GM19324 (cell line): ENCODE measurements around the gene SF3B3.
A peak's percentile ranks its signal among the peaks of the same experiment; 100 is the strongest.

Experiments used
- ATAC-seq: cut with Tn5 transposase; IDR thresholded peaks from one replicate; pipeline ENCODE4 v1.9.1; 2021; ENCODE audit warnings: mild to moderate bottlenecking, moderate library complexity; ENCODE audit not compliant: unreplicated experiment, low FRiP score

Gene SF3B3

DNA sequence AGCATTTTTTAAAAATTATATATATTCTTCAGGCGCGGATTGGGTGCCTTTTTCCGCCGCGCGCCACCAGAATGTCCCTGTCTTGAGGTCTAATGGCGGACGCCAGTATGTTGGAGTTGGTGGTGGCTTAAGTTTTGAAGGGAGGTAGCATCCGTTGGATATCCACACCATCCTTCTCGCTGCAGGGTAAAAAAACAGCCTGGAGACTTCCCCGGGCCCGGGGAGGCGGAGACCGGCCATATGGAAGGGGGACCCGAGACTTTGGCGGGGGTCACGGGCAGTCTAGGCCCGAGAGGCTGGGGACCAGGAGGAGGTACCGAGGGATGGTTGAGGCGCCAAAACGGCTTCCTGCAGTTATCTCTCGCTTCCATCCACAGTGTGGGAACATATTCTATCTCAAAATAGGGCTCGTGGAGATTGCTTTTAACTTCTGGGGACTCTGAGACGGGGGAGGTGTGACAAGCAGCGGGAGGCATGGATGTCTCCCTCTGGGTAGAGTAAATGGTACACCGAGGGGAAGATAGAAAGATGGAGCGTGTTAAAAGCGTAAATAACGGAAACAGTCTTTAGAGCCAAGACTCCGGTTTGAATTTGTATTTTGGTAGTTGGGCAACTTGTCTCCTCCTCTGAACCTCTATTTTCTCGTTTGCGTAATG is at the start of gene SF3B3:
Gene SF3B3 (plus strand): TSS at position 74 of the 656 bp plus-strand sequence. CDS start 2,841 bp downstream, outside the sequence.
- ATAC-seq, result peak; percentile 59

DNA sequence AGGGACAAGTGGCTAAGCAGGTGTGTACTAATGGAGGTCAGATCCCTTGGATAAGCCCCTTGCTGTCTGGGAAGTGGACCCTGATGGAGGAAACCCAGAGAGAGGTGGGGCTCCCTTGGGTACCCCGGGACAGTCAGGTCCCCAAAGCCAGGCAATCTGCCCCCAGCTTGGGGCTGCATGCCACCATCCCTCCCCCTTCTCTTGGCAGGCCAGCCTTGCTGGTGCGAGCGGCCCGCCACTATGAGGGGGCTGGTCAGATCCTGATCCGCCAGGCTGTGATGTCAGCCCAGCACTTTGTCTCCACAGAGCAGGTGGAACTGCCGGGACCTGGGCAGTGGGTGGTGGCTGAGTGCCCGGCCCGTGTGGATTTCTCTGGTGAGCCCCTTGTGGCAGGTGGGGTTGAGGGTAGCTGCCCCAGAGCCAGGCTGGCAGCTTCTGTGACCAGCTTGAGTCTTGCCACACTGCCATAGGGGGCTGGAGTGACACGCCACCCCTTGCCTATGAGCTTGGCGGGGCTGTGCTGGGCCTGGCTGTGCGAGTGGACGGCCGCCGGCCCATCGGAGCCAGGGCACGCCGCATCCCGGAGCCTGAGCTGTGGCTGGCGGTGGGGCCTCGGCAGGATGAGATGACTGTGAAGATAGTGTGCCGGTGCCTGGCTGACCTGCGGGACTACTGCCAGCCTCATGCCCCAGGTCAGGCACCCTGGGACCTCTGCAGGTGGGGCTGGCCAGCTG is 49.1 kb upstream of the SF3B3 start:
- ATAC-seq, result no peak

DNA sequence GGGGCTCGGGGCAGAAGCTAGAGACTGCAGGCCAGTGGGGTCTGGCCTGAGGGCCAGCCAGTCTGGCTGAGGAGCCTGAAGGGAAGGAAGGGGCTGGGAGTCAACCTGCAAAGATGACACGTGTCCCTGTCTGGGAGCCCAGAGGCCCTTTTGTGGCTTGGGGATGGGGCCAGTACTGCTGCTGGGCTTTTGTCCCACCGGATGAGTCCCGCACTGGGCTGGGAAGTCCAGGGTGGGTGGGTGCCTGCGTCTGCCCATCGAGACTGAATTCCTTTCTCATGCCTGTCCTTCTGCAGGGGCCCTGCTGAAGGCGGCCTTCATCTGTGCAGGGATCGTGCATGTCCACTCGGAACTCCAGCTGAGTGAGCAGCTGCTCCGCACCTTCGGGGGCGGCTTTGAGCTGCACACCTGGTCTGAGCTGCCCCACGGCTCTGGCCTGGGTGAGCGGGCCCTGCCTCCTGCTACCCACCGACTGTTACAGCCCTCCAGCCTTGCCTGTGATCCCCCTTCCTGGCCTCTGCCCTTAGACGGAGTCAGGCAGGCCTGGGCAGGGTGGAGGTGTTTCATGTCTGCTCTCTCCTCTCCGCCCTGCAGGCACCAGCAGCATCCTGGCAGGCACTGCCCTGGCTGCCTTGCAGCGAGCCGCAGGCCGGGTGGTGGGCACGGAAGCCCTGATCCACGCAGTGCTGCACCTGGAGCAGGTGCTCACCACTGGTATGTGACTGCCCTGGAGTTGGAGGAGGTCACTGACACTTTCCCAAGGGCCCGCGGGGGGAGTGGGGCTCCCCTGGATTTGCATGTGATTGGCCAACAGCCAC is 48.4 kb upstream of the SF3B3 start:
- no peak for ATAC-seq

DNA sequence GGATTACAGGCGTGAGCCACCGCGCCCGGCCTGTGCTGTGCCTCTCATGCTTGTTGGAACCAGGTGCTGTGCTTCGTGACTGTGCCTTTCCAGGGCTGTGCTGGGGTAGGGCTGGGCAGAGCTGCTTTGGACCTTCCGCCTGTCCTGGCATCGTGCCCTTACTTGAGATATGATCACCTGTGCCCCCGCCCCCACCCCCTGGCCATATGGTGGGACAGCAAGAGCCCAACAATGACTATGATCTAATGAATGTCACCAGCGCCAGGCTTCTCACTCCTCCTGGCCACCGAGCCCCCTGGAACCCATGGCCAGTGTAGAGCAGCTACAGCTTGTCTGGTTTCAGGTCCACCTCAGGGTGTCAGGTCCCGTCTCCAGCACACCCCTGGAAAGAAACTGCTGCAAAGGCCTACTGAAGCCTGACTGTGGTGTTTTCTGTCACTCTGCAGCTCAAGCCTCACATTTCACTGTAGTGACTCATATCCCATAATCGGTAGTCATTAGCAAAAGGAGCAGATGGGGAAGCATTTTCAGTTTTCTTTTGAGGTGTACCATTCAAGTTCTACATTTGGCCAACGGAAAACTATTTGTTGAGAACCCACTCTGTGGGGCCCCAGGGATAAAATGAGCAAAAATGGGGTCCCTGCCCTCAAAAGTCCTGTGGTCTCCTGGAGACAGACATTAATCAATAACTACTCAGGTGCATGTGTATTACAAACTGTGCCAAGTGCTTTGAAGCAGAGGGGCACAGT is 47.2 kb upstream of the SF3B3 start:
- peak; percentile 48 for ATAC-seq

DNA sequence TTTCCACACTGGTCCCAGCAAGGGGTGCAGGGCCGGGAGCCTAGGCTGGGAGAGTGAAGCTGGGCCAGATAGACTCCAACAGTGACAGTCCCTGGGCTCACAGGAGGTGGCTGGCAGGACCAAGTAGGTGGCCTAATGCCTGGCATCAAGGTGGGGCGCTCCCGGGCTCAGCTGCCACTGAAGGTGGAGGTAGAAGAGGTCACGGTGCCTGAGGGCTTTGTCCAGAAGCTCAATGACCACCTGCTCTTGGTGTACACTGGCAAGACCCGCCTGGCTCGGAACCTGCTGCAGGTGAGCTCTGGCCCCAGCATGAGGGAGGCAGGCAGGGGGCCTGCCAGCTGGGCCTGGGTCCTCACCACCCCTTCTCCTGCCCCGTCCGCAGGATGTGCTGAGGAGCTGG is 45.4 kb upstream of the SF3B3 start:
- ATAC-seq, result no peak

DNA sequence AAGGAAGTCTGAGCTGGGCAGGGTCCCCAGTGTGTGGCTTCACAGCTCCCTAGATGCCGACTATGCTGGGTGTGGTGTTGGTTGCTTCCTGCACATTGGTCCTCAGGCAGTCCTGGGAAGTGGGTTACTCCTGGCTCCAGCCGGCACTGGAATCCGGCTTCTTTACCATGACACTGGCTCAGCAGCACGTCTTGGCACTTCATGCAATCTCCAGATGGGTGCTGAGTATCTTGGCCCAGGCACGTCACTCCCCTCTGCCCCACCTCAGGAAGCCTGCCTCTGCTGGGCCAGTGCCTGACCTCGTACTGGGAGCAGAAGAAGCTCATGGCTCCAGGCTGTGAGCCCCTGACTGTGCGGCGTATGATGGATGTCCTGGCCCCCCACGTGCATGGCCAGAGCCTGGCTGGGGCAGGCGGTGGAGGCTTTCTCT is 44.7 kb upstream of the SF3B3 start:
- ATAC-seq, result no peak

DNA sequence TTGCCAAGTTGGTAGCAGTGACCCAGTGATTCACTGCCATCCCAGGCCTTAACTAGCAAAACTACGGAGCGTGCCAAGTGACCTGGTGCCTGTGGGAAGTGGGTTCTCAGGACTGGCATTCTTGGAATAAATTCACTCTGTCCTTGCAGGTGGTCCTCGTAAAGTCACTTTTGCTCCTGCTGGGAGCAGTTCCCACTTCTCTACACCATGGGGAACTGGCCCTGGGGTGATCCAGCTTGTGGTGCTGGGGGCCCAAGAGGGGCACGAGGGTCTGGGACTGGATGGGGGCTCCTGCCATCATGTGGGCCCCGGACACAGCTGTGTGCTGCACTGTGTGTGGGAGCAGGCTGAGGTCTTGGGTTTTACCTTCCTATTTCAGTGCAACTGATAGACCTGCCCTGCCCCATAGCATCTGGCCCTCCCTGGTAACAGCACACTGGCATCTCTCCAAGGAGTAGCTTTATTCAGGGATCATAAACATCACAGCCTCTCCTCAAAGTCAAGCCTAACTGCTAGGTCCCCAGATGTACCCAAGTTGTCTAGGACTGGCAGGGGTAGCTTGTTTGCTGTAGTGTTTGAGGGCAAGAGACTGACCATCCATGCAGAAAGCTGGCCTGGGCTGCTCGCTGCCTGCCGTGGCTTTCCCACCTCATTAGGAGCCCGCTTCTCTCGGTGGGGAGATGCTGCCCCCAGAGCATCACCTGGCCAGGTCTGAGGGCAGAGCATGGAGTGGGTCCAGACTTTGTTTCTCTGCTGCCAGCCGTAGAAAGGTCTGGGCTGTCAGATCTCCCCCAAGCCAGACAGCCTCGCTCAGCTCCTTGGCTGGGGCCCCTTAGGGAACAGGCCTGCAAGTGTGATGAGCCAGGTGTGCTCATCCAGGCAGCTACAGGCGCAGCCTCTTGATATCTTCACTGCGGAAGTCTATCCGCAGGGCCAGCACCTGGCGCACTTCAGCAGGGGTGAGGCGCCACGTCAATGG is 43.2 kb upstream of the SF3B3 start:
- no peak for ATAC-seq

DNA sequence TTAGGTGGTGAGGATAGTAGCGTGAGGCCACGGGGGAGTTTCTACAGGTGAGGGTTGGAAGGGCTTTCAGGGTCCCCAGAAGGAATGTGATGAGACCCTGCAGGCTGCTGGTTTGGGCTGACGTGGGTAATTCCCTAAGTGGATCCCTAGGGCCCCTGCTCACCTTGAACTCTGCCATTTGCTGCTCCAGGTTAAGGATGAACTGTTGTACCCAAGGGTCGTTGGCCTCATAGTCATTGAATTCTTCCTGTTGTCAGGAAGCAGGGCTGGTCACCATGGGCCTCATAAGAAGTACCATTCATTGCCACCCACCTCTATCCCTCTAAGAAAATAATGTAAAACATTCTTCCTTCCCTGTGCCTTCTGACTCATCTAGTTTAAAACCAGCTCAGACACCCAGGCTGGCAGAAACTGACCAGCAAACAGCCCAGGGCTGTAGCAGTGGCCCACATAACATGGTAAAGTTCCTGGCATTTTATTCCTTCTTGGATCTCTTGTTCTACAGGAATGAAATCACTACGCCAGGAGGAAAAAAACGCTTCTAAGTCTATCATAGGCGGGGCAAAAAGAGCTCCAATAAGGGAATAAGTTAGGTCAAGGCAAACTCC is 41.6 kb upstream of the SF3B3 start:
- no peak for ATAC-seq

DNA sequence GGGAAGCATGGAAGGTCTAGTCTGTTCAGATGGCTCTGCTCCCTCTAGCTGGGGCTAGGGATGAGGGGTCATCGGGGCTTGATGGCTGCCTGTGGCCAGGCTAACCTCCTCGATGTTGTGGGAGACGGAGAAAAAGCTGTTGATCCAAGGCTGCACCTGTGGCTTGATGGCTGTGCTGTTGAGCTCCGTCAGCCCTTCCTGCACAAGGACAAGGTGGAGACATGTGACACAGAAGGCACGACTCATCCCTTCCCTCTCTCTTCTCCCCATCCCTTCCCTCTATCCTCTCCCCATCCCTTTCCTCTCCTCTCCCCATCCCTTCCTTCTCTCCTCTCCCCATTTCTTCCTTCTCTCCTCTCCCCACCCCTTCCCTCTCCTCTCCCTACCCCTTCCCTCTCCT is 41.0 kb upstream of the SF3B3 start:
- no peak for ATAC-seq

DNA sequence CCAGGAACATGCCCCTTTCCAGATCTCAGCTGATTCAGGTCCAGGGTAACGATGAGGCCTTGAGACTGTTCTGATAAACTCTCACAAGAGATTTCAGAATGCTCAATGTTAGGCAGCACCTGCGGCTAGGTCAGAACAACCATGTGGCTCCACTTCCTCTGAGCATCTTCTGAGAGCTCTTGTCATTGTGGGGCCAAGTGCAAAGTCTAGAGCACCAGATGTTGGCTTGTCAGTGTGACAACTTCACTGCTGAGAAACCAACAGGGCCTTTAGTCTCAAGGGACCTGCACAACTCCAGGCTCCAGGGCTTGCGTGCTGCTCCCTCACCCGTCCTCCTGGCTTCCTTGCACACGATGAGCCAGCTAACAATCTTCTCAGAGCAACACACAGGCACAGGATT is 40.2 kb upstream of the SF3B3 start:
- no peak for ATAC-seq

DNA sequence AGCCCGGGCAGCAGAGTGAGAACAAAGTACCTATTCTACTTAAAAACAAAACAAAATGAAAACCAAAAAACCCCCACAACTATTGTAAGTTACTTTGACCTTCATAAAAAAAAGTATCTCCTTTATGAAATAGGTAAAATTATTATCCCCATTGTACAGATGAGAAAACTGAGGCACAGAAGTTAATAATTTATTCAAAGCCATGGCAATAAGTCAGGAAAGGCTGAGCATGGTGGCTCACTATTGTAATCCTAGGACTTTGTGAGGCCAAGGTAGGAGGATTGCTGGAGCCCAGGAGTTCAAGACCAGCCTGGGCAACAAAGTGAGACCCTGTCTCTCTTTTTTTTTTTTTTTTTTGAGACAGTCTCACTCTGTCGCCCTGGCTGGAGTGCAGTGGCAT is 38.7 kb upstream of the SF3B3 start:
- no peak for ATAC-seq

DNA sequence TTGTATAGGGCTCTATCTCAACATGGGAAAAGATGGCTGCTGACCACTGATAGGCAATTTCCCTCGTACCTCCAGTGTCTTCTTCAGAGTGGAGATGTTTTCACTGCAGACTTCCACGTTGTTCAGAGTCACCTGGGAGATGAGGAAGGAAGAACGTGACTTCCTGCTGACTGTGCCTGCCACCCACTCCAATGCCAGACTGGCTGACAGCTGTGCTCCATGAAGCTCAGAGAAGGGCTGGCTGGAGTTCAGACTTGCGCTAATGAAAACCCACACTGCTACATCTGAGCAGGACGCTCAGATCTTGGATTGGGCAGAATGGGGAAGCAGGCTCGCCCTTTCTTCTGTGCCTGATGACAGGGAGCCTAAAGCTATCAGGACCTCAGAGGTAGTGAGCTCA is 33.4 kb upstream of the SF3B3 start:
- no peak for ATAC-seq

DNA sequence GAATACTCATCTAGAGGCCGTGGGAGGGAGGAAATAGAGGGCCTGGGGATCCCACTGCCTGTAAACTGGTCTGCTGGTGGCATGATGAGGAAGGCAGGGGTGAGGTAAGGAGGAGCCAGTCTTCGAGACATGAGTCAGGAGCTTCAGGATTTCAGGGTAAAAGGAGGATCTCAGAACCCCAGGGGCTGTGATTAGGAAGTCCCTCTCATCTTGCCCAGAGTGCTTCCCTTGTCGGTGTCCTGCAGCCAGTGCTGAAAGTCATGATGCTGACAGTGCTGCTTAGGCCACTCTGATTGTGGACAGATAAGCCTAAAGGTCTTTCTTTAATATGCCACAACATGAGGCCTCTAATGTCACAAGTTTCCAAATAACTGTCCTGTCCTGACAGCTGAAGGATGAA is 29.8 kb upstream of the SF3B3 start:
- no peak for ATAC-seq

DNA sequence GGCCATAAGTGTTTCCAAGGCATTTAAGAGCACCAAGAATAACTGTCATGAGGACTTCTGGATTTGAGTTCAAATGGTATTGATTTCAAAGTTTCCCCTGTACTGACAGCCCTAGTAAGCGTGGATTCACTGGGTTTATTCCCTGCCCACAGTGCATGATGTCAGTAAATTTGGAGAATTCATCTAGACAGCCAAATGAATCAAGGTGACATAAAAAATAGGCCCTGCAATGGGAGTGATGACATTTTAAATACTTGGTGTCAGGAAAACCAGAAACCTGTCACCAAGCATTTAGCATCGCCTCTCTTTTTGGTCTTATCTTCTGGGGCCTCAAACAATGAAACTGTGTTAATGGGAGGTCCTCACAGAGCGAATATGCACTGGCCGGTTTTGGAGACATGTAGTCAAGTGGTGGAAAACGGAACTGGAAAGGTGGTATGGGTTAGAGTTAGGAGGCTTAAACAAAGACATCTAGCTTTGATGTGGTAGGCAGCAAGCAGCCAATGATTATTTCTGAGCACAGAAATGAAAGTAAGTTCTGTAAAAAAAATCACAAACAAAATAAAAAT is 29.3 kb upstream of the SF3B3 start:
- ATAC-seq, result no peak

DNA sequence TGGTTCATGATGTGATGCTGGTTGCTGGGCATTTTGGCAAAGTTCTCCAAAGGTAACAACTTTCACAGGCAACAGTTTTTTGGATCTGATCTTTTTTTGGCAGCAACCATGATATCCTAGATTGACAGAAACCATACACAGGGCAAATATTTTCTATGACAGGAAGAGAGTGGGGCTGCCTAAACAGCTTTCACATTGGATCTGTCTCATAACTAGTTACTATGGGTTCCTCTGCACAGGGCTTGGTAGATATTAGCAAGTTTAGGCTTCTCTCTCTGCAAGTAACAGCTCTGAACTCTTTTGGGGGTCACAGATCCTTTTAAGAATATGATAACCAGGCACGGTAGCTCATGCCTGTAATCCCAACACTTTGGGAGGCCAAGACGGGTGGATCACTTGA is 28.8 kb upstream of the SF3B3 start:
- ATAC-seq, result no peak

DNA sequence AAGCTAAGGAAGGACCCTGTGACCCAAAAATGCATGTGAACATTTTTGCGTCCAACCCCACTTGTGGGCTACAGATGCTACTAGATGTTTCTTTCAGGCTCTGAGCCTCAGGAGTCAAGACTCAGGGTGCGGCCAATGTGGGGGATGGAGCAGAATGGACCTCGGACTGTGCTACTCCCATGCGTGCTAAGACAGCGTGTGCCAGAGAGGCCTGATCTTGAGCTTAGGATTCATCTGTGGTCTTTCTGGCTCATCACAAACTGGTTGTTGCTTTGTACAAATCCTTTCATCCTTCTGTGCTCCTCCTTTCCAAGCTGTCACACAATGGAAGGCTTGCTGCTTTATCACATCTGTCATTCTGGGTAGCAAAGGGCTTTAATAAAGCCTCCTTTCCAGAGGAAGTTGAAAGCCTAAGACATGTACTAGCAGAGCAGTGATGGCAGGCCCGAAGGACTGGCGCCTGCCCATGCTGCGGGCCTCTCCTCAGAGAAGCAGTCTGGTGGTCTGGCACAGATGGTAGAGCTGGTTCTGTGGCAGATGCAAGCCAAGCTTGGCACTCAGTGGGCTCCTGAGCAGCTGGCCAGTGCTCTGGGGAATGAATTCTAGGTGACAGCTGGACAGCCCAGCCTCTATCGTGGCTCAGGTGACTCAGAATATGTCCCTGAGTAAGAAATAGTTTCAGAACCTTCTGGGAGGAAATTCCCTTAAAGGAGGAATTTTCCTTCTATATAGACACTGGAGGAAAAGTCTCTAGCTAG is 28.0 kb upstream of the SF3B3 start:
- no peak for ATAC-seq

DNA sequence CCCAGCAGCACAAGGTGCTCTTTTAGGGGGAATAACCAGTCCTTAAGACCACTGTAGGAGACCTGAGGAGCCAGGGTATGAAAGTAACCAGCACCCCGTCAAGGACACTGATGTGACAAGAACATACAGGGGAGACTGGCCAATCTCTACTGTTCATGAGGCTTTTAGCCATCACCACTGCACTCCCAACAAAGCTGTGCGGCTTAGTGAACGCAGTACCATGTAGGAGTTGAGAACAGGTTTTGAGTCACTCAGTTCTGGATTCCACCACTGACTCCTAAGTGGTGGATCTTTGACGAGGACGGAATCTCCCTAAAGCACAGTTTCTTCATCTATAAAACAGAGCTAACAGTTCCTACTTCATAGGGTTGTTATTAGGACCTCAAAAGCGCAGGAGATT is 27.1 kb upstream of the SF3B3 start:
- no peak for ATAC-seq

DNA sequence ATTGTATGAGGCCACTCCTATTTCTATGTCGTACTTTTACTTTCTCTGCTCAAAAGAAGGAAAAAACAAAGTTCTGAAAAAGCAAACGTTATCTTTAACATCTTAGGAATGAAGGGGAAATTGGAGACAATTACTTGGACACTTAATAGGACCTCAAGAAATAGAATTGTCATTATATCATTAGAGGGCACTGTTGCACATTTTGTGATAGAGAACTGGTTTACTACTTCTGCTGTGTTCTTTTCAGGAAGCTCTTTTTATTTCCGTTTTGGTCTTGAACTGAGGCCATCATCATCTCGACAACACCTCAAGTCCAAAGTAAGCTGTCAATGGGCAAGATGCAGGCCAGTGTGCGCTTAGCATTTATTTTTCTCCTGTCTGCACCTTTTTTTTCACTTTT is 14.9 kb upstream of the SF3B3 start:
- no peak for ATAC-seq
